T-cell (primary cell): ENCODE data around the gene CCDC83. TPM values are rescaled to one million over a fixed set of nuclear protein-coding genes. Genes with fewer than 3 reads are reported as not detected.
"Not testable (repeated sequence)": the region's sequence is repeated elsewhere in the genome, so short reads cannot be mapped to it uniquely, and the experiment has no call there.

Experiments used
- ATAC-seq, 4 experiments: fragments of 200-7000 bp in 3 of 4; fragments of 150-1000 bp in 1 of 4; cut with Tn5 transposase; replicated peaks in 1 of 4; 1 replicate in 3 of 4; 2 replicates in 1 of 4; pipeline ENCODE4 v1.10.0; 2021; ENCODE audit warnings: moderate library complexity in 3 of 4, mild to moderate bottlenecking in 2 of 4, moderate number of reproducible peaks in 1 of 4
- CTCF ChIA-PET, 2 donors: fragments of 300-600 bp; sonication (Branson Sonifier 250); formaldehyde crosslinking; loops; one replicate each; lab custom pipeline; 2022; ENCODE audit warnings: antibody characterized with exemption in 2 of 2; lab: Charles Lee
- POLR2A ChIA-PET, 2 donors: fragments of 300-600 bp; sonication (Branson Sonifier 250); formaldehyde crosslinking; loops; one replicate each; lab custom pipeline; 2022; ENCODE audit warnings: antibody characterized with exemption in 2 of 2; lab: Charles Lee
- DNase-seq, 35 experiments: peaks; one replicate each; pipeline versions ENCODE4 v3.0.0 to v3.0.0-alpha.2; 2013 to 2023
- H3K27ac ChIP-seq: one replicate; pipeline ENCODE4 v1.5.1; 2013; ENCODE audit warnings: low read length
- H3K27me3 ChIP-seq, 2 experiments: replicated peaks in 1 of 2; 1 replicate in 1 of 2; 2 replicates in 1 of 2; pipeline versions ENCODE4 v1.6.1 to v1.7.0; 2013; ENCODE audit warnings: low read length in 1 of 2, mixed read lengths in 1 of 2; ENCODE audit not compliant: control insufficient read depth in 2 of 2, insufficient read depth in 2 of 2; ENCODE audit errors: extremely low read depth in 1 of 2
- H3K36me3 ChIP-seq, 2 donors: 1 replicate in 1 of 2; 2 replicates in 1 of 2; pipeline versions ENCODE4 v1.6.1 to v1.7.0; 2013; ENCODE audit warnings: low read length in 1 of 2; ENCODE audit not compliant: control insufficient read depth in 2 of 2, insufficient read depth in 1 of 2; ENCODE audit errors: extremely low read depth in 1 of 2
- H3K4me1 ChIP-seq, 2 experiments: 1 replicate in 1 of 2; 2 replicates in 1 of 2; pipeline versions ENCODE4 v1.6.1 to v1.7.0; 2013; ENCODE audit warnings: low read length in 2 of 2, mixed read lengths in 1 of 2; ENCODE audit not compliant: insufficient read depth in 2 of 2, control insufficient read depth in 1 of 2; ENCODE audit errors: extremely low read depth in 1 of 2
- H3K4me3 ChIP-seq, 2 donors: 1 replicate in 1 of 2; 2 replicates in 1 of 2; pipeline versions ENCODE4 v1.5.1 to v1.7.0; 2013; ENCODE audit warnings: mild to moderate bottlenecking in 2 of 2, low read length in 1 of 2, moderate library complexity in 1 of 2; ENCODE audit not compliant: control insufficient read depth in 1 of 2; ENCODE audit errors: extremely low read depth in 1 of 2
- H3K9me3 ChIP-seq: 2 replicates; pipeline ENCODE4 v1.7.0; 2013
- H3K27ac Mint-ChIP-seq, 2 donors: one replicate each; pipeline ENCODE4 v1.8.0; 2020 to 2021; ENCODE audit warnings: mild to moderate bottlenecking in 2 of 2, mixed read lengths in 2 of 2
- H3K27me3 Mint-ChIP-seq, 2 donors: one replicate each; pipeline ENCODE4 v1.8.0; 2021 to 2022; ENCODE audit warnings: mixed read lengths in 2 of 2
- H3K36me3 Mint-ChIP-seq: one replicate; pipeline ENCODE4 v1.8.0; 2021; ENCODE audit warnings: mixed read lengths
- H3K4me1 Mint-ChIP-seq, 3 donors: one replicate each; pipeline ENCODE4 v1.8.0; 2020 to 2022; ENCODE audit warnings: mixed read lengths in 3 of 3, mild to moderate bottlenecking in 1 of 3
- H3K4me3 Mint-ChIP-seq, 3 donors: one replicate each; pipeline ENCODE4 v1.8.0; 2020 to 2022; ENCODE audit warnings: mild to moderate bottlenecking in 3 of 3, mixed read lengths in 3 of 3, moderate library complexity in 3 of 3
- H3K9me3 Mint-ChIP-seq, 3 donors: one replicate each; pipeline ENCODE4 v1.8.0; 2020 to 2022; ENCODE audit warnings: mixed read lengths in 3 of 3
- WGBS: methylation state at CpG from one replicate; pipeline ENCODE4 v1.1.5; 2013; ENCODE audit warnings: missing lambda C conversion rate; ENCODE audit not compliant: insufficient coverage; 5-methylcytosine and 5-hydroxymethylcytosine counted together
- total RNA-seq, 35 experiments: library from RNA in 6 of 35; stranded (reverse) in 6 of 35; fragments of 120-200 nt in 1 of 35; gene quantifications; one replicate each; pipeline versions ENCODE4 v1.2.1 to v1.2.4 and lab custom pipeline; 2013 to 2026

The CCDC83 gene
- total RNA-seq, 5 donors from 2014 or later (not counting 1 experiment from before 2014, with no cell fraction given) = 0.10 TPM; not detected in 4

DNA sequence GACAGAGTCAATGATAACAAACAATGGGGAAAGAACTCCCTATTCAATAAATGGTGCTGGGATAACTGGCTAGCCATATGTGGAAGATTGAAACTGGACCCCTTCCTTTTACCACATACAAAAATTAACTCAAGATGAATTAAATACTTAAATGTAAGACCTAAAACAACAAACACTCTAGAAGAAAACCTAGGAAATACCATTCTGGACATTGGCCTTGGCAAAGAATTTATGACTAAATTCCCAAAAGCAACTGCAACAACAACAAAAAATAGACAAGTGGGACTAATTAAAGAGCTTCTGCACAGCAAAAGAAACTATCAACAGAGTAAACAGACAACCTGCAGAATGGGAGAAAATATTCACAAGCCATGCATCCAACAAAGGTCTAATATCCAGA, 4.4 kb downstream of the CCDC83 start:
- H3K27ac Mint-ChIP-seq, H3K36me3 ChIP-seq, H3K4me3 Mint-ChIP-seq, H3K4me1 ChIP-seq, H3K4me1 Mint-ChIP-seq, H3K9me3 ChIP-seq, H3K27me3 ChIP-seq, POLR2A ChIA-PET, DNase-seq, H3K4me3 ChIP-seq, H3K27me3 Mint-ChIP-seq, H3K9me3 Mint-ChIP-seq, H3K36me3 Mint-ChIP-seq, ATAC-seq, H3K27ac ChIP-seq: not testable (repeated sequence)
- CTCF ChIA-PET = interaction anchor here (0.6 to 0.7 kb wide), 3 partner anchors 45 to 182 kb away, joined by 3 to 7 read pairs (median 5); no protein-coding TSS in a partner anchor

DNA sequence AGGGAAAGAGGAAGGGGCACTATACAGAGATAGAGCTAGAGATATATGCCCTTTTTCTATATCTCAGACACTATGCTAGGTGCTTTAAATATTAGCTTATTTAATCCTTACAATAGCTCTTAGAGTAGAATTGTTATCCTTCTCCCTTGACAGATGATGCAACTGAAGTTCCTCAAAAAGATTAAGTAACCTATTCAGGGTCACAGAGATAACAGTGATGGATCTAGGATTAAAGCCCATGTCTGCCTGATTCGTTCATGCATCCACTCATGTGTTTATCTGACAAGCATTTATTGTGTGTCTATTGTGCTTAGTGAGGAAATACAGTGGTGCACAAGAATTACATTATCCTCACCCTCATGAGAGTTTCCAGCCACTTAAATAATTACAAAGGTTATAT, 8.7 kb downstream of the CCDC83 start:
- ChIA-PET POLR2A (no interaction called here), CTCF (interaction anchor here in 1 of 2 donors (1.3 to 2.2 kb wide), 2 partner anchors 9 to 329 kb away, joined by 3 to 8 read pairs; partner anchors contain the start of gene CCDC83)
- no peaks in the 10 kb centered on the region for H3K4me1 Mint-ChIP-seq
- H3K4me3 Mint-ChIP-seq = no peak overlapping the region
- Histone ChIP-seq H3K4me3 (no peak overlapping the region), H3K27me3 (no peaks in the 10 kb centered on the region), H3K27ac (no peak overlapping the region), H3K9me3 (no peaks in the 10 kb centered on the region), H3K36me3 (no peaks in the 10 kb centered on the region), H3K4me1 (no peaks in the 10 kb centered on the region)
- ATAC-seq (no peak), DNase-seq (no peak)
- no peaks in the 10 kb centered on the region for H3K27me3 Mint-ChIP-seq
- H3K36me3 Mint-ChIP-seq = no peaks in the 10 kb centered on the region
- no peak overlapping the region for H3K27ac Mint-ChIP-seq
- H3K9me3 Mint-ChIP-seq = no peaks in the 10 kb centered on the region
- WGBS = no CpG with 5 or more reads among the region's 1 CpG

DNA sequence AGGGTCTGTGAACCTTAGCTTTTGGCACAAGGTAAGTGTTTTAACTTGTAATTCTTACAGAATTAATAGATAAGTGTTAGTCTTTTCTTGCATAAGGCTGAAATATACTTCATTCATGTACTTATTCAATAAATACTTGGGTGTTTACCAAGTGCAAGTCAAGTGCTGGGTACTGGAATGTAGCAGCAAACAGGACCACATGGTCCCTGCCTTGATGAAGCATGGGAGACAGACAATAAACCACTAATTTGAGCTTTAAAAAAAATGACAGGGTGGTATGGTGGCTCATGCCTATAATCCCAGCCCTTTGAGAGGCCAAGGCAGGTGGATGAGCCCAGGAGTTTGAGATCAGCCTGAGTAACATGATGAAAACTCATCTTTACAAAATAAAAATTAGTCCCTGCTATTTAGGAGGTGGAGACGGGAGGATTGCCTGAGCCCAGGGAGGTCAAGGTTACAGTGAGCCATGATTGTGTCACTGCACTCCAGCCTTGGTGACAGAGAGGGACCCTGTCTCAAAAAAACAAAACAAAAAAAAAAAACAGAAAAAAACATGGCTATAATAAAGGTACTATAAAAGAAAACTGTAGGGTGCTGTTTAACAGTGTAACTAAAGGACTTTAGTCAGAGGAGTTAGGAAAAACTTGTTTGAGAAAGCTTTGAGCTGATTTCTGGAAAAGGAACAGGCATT, 11.1 kb downstream of the CCDC83 start:
- no peak overlapping the region for H3K27ac ChIP-seq
- Mint-ChIP-seq H3K27ac (no peak overlapping the region), H3K4me1 (no peaks in the 10 kb centered on the region), H3K4me3 (no peak overlapping the region), H3K27me3 (no peaks in the 10 kb centered on the region), H3K9me3 (no peaks in the 10 kb centered on the region), H3K36me3 (no peaks in the 10 kb centered on the region)
- no peak for DNase-seq
- H3K36me3 ChIP-seq = no peaks in the 10 kb centered on the region
- no peak overlapping the region for H3K4me3 ChIP-seq
- no peaks in the 10 kb centered on the region for H3K9me3 ChIP-seq
- no CpG with 5 or more reads among the region's 1 CpG for WGBS
- H3K27me3 ChIP-seq = no peaks in the 10 kb centered on the region
- ChIA-PET CTCF (interaction anchor here (0.6 to 2.7 kb wide), 5 partner anchors 12 to 588 kb away, joined by 3 to 8 read pairs (median 3); partner anchors contain the start of gene CCDC83 (in 1 of the 2)), POLR2A (interaction anchor here (0.6 to 0.7 kb wide), 3 partner anchors 9 to 121 kb away, joined by 4 to 6 read pairs (median 5); no protein-coding TSS in a partner anchor)
- no peak for ATAC-seq
- no peaks in the 10 kb centered on the region for H3K4me1 ChIP-seq

DNA sequence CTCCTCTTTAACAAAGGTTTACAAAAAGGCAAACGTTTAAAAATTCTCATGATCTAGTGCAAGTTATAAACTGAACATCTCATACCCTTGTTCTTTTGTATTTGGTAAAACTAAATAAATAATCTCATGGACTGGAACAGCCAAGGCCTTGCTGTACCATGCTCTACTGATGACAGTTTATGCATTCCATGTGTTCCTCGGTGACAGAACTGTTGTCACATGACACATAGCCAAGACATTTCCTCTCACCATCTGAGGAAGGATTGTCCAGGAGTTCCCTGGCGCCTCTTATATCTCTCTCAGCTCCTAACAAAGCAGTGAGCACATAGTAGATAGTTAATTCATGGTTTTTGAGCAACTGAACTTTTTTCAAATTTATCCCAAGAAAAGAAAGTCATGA, 12.6 kb downstream of the CCDC83 start:
- Mint-ChIP-seq H3K4me3 (no peak overlapping the region), H3K27ac (no peak overlapping the region), H3K27me3 (no peaks in the 10 kb centered on the region), H3K36me3 (no peaks in the 10 kb centered on the region), H3K4me1 (no peaks in the 10 kb centered on the region), H3K9me3 (no peaks in the 10 kb centered on the region)
- H3K27me3 ChIP-seq = no peaks in the 10 kb centered on the region
- no peaks in the 10 kb centered on the region for H3K36me3 ChIP-seq
- ATAC-seq (no peak), DNase-seq (no peak)
- CTCF ChIA-PET = interaction anchor here in 1 of 2 donors (1.7 kb wide), 1 partner anchor 13 kb away, joined by 7 read pairs; the partner anchor contains the start of gene CCDC83
- POLR2A ChIA-PET = interaction anchor here in 1 of 2 donors (0.9 kb wide), 1 partner anchor 251 kb away, joined by 4 read pairs; no protein-coding TSS in a partner anchor
- H3K27ac ChIP-seq = no peak overlapping the region
- no peaks in the 10 kb centered on the region for H3K4me1 ChIP-seq
- H3K4me3 ChIP-seq = no peak overlapping the region
- no CpG with 5 or more reads among the region's 3 CpGs for WGBS
- H3K9me3 ChIP-seq = no peaks in the 10 kb centered on the region

- ChIA-PET POLR2A (no interaction called here), CTCF (no interaction called here)
- Mint-ChIP-seq H3K4me1 (no peaks in the 10 kb centered on the region), H3K27ac (no peak overlapping the region), H3K4me3 (no peak overlapping the region), H3K36me3 (no peaks in the 10 kb centered on the region), H3K27me3 (no peaks in the 10 kb centered on the region), H3K9me3 (no peaks in the 10 kb centered on the region)
- ATAC-seq (no peak), DNase-seq (no peak)
- H3K4me3 ChIP-seq = no peak overlapping the region
- H3K27me3 ChIP-seq = no peaks in the 10 kb centered on the region
- H3K27ac ChIP-seq = no peak overlapping the region
- H3K4me1 ChIP-seq = no peaks in the 10 kb centered on the region
- WGBS = 86% methylated on average over 1 of the region's 2 CpGs
- H3K36me3 ChIP-seq = no peaks in the 10 kb centered on the region
- no peaks in the 10 kb centered on the region for H3K9me3 ChIP-seq
Measured at GRCh38 chr11:85869781-85870180, 14.6 kb downstream of the CCDC83 start.

DNA sequence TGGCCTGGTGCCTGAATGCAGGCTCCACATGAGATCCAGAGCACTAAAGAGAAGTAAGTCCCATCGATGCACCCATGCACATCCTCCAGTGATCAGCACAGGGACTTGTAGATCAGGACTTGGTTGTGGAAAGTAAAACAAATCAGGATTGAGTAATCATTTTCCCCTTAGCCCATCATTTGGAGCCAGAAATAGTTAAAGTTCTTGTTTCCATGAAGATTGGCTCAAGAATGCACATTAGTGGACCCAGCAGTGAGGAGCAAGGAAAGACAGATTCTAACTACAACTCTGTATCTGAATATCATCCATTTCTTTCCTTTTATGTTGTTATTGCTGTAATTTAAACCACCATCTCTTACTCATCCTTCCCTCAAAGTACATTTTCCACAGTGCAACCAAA, 19.1 kb downstream of the CCDC83 start:
- H3K4me3 Mint-ChIP-seq = no peak overlapping the region
- no peak overlapping the region for H3K27ac Mint-ChIP-seq
- ChIA-PET POLR2A (interaction anchor here in 1 of 2 donors (0.7 kb wide), 1 partner anchor 430 kb away, joined by 3 read pairs; no protein-coding TSS in a partner anchor), CTCF (interaction anchor here in 1 of 2 donors (0.5 kb wide), 1 partner anchor 417 kb away, joined by 5 read pairs; no protein-coding TSS in a partner anchor)
- H3K4me1 Mint-ChIP-seq = no peaks in the 10 kb centered on the region
- WGBS = no CpG with 5 or more reads among the region's 1 CpG
- Histone ChIP-seq H3K4me3 (no peak overlapping the region), H3K27ac (no peak overlapping the region), H3K4me1 (no peaks in the 10 kb centered on the region), H3K27me3 (no peaks in the 10 kb centered on the region), H3K9me3 (no peaks in the 10 kb centered on the region), H3K36me3 (no peaks in the 10 kb centered on the region)
- DNase-seq = no peak
- H3K36me3 Mint-ChIP-seq = no peaks in the 10 kb centered on the region
- ATAC-seq = no peak
- H3K27me3 Mint-ChIP-seq = no peaks in the 10 kb centered on the region
- no peaks in the 10 kb centered on the region for H3K9me3 Mint-ChIP-seq
